HG03025 (cell line): ENCODE measurements around the gene CDC25C.

Source experiments
- ATAC-seq: cut with Tn5 transposase; IDR thresholded peaks from one replicate; pipeline ENCODE4 v1.9.1; 2021; ENCODE audit warnings: mild to moderate bottlenecking, moderate library complexity; ENCODE audit not compliant: unreplicated experiment, low FRiP score

Gene CDC25C

DNA sequence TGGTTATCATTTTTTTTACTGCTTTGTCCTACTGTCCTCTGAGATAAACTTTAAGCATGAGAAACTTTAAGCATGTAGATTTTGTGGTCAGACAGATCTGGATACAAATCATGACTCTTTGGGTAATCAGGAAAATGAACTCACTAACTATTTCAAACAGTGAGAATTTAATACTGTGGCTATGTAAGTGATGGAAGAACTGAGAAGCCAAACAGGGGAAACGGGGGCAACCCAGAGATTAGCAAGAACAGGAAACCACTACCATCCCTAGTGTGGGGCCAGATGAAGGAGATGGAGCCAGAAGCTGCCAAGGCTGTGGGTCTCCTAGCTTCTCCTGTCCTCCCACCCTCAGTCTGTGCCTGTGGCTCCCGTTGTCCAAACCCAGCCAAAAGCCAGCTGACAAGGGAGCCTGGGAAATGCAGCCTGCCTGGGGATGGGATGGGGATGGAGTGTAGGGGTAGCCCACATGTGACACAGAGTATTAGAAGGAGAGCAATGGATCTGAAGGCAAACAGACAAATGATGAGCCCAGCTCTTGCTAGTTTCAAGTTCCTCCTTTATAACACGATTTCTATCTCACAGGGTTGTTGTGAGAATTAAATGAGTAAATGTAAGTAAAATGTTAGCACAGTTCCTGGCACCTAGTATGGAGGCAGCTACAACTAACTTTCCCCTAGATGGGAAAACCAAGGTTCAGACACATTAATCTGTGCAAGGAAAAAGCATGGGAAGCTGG, 90.8 kb downstream of the CDC25C start:
- no peak for ATAC-seq

DNA sequence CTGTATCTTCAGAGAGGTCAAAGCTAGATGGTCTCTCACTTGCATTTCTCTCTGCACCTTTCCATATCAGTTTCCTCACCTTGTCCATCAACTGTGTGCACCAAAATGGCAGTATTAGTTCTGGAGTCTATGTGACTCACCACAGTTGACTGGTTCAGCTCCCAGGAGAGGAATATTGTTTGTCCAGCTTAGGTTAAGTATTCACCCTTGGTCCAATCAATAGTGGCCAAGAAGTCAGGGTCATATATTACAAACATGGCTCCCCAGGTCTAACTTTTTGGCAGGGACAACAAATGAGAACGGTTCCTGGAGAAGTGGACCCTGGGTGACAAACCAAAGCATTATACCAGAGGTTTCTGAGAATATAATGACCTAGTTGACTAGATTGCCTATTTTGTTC, 93.6 kb downstream of the CDC25C start:
- ATAC-seq, result no peak
